SIG-M5 treated with dmso at 0.1 percent for 504 hours (cell line): ENCODE measurements around the gene USP37.
A peak's percentile ranks its signal among the peaks of the same experiment; 100 is the strongest.

Experiments used
- DNase-seq: peaks from one replicate; lab custom pipeline; 2025; ENCODE audit not compliant: unreplicated experiment; lab: John Stamatoyannopoulos, UW

The USP37 gene

GRCh38 chr2:218404351-218405085 lies 163.6 kb downstream of the USP37 start:
- DNase-seq = no peak

GRCh38 chr2:218403810-218404209 lies 164.3 kb downstream of the USP37 start:
- no peak for DNase-seq

DNA sequence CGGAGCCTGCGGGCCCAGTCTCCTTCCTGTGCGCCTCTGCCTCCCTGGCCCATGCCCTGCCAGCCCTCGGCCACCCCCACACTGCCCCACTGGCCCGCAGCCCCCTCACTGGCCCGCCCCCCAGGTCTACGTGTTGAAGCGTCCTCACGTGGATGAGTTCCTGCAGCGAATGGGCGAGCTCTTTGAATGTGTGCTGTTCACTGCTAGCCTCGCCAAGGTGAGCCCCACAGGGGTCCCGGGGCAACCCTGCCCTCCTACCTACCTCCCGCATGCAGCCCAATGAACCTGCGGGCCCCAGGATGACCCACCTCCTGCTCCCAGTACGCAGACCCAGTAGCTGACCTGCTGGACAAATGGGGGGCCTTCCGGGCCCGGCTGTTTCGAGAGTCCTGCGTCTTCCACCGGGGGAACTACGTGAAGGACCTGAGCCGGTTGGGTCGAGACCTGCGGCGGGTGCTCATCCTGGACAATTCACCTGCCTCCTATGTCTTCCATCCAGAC lies 165.2 kb downstream of the USP37 start:
- no peak for DNase-seq

DNA sequence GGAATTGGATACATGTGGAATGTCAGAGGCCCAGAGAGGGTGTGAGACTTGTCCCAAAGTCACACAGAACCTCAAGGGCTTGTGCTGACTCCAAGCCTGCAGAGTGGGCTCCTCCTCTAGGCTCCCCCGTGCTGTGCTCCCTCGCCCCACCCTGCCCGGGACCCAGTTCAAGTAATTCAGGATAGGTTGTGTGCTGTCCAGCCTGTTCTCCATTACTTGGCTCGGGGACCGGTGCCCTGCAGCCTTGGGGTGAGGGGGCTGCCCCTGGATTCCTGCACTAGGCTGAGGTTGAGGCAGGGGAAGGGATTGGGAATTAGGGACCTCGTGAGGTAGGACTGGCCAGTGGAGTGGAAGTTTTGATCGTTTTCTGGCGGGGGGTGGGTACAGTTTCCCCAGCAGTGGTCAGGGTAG lies 165.7 kb downstream of the USP37 start:
- DNase-seq = no peak

GRCh38 chr2:218401890-218402289 lies 166.3 kb downstream of the USP37 start:
- DNase-seq = peak; percentile 60

DNA sequence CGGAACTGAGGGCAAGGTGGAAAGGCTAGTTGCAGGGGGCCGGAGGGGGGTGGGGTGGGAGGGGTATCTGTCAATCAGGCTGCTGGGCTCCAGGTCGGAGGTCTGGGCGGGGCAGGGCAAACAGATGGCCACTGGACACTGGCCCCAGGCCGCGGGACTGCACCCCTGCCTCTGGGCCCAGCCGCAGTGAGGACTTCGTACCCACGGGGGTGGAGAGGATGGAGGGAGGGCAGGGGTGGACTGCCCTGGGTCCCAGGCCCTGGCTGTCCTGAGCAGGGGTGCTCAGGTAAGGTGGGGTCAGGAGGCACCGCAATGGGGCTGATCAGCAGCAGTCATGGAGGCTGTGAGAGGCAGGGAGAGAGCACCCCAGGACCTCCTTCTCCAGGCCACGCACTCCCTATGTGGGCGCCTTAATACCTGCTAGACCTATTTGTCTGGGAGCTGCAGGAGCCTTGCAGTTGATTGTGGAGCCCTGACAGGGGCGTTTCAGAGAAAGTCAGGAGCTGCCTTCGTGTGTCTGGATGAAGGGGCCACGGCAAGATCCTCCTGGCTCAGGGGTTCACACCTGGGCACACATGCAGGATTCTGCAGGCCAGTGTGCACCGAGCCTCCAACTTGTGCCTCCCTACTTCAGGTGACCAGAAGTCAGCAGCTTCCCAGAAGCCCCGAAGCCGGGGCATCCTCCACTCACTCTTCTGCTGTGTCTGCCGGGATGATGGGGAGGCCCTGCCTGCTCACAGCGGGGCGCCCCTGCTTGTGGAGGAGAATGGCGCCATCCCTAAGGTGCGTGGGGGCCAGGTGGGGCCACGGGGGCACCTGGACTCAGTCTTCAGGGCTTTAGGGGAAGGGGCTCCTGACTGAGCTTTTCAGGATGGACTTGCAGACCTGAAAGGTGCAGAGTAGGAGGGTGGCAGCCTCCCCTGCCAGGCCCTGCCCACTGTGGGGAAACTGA lies 166.9 kb downstream of the USP37 start:
- DNase-seq = no peak
